PFSK-1 (cell line): Measurements from ENCODE around the gene LIG4.

Experiments used
- SIN3A ChIP-seq: IDR thresholded peaks from 2 replicates; pipeline ENCODE4 v1.6.1; 2012; ENCODE audit warnings: mild to moderate bottlenecking, low read length, moderate library complexity, borderline replicate concordance; ENCODE audit not compliant: insufficient read depth
- TAF1 ChIP-seq: IDR thresholded peaks from 2 replicates; pipeline ENCODE4 v1.6.1; 2012; ENCODE audit warnings: low read length, control low read depth, borderline replicate concordance; ENCODE audit not compliant: insufficient read depth

GRCh38 chr13:108200781-108201398, 14.4 kb downstream of the LIG4 start:
- TF ChIP-seq SIN3A = no peak
- no peak for TF ChIP-seq TAF1
